Activated CD8-positive, alpha-beta memory T cell treated with anti-CD3 and anti-CD28 coated beads, Interleukin-2, amount 50 U/mL, for 1 hour (primary cell): ENCODE measurements around the gene RTL10.

ENCODE experiments used
- DNase-seq: peaks from one replicate; pipeline ENCODE4 v3.0.0-alpha.2; 2020; ENCODE audit errors: extremely low read depth

Gene RTL10

GRCh38 chr22:19863571-19863970, 8.9 kb upstream of the RTL10 start:
- DNase-seq = no peak

DNA sequence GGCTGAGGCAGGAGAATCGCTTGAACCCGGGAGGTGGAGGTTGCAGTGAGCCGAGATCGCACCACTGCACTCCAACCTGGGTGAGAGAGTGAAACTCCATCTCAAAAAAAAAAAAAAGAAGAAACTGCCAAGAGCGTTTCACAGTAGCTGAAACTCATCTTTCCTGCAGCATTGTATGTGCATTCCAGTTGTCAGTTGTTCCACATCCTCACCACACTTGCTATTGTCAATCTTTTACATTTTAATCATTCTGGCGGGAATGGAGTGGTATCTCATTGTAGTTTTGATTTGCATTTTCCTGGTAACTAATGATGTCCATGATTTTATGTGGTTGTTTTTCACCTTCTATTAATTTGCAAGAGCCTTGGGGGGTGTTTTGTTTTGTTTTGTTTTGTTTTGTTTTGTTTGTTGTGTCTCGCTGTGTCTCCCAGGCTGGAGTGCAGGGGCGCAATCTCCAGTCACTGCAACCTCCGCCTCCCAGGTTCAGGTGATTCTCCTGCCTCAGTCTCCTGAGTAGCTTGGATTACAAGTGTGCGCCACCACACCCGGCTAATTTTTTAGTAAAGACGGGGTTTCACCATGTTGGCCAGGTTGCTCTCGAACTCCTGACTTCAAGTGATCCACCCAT, 8.1 kb upstream of the RTL10 start:
- no peak for DNase-seq

GRCh38 chr22:19859861-19860510, 5.3 kb upstream of the RTL10 start:
- no peak for DNase-seq

DNA sequence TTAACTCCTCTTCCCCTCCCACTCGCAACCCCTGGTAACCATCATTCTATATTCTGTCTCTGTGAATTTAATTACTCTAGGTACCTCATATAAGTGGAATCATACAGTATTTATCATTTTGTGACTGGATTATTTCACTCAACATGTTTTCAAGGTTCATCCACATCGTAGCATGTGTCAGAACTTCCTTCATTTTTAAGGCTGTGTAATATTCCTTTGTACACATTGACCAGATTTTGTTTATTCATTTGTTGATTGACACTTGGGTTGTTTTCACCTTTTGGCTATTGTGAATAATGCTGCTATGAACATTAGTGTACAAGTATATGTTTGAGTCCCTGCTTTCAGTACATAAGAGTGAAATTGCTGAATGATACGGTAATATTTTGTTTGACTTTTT, 2.7 kb upstream of the RTL10 start:
- no peak for DNase-seq

GRCh38 chr22:19855504-19856409, 1.1 kb upstream of the RTL10 start:
- no peak for DNase-seq

DNA sequence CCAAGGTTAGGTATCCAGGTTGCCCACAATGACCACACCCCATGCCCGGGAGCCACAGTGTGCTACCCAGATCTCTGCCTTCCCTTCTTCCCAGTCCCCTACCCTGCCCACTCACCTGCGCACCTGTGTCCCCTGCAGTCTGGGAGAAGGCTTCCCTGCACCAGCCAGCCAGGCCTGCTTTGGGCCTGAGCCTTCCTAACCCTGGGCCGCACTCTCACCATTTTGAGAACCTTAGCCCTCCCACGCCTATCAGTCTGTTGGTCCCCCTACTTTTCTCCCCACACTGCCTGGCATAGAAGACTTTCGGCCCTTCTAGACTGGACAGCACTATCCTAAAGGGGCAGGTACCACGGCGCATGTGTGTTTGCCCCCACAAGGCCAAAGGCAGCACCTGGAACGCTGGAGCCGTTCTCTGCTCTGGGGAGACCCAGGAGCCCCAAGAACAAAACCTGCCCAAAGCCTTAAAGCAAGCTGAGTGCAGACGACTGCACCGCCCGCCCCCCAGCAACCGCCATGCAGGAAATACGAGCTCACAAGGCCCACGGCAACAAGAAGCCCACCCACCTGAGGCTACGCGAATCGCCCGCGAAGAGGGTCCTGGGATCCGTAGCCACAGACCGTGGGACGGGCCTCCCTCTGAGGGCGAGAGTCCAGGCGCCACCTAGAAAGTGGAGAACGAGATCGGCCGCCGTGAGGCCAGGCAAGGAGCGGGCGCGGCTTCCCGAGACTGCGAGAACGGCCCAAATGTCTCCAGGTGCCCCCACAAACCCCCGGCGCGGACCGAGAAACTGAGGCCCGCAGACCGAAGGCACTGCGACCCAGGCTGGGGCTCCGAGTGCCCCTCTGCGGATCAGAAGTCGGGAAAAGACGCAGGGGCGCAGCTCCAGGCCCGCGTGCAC, 546 bp downstream of the RTL10 start:
- DNase-seq = no peak

- no peak for DNase-seq
These were observed 1.4 kb downstream of the RTL10 start for GRCh38 chr22:19853058-19853878.

- DNase-seq = no peak
These were observed 2.4 kb downstream of the RTL10 start for GRCh38 chr22:19852177-19852781.

DNA sequence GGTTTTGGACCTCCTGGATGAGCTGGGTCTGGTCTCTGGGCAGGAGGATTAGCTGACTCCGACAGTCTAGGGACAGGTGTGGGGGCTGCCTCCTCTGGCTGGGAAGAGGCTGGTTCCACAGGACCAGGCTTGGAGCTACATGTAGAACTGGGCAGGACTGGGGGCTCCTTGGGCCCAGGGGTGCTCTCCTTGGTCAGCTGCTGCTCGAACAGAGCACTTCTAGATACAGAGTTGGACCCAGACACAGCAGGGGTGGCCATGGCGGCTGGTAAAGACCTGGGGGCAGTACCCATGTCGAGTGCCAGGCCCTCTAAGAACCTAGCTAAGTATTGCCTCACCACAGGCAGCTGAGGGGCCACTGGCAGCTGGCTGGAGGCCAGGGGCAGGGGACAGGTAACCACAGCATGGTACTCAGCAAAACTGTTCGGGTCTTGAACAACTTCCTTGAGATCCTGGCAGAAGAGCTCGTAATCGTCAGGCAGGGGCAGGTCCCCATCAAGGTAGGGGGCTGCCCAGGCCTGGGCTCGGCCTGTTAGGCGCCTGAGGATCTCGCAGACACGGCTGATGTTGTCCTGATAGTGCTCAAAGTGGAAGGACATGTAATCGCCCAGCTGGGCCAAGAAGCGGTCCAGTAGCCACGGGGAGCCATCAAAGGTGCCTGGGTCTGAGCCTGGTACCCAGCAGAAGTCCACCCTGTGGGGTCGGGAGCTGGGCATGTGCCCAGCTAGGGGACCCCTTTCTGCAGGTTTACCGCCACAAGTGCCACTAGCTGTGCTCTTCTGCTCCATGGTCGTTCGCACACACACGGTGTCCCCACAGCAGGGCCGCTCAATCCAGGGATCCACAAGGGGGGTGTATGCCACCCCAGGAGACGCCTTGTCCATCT, 3.1 kb downstream of the RTL10 start:
- no peak for DNase-seq

GRCh38 chr22:19850763-19851109, 3.9 kb downstream of the RTL10 start:
- DNase-seq = no peak

GRCh38 chr22:19849835-19850762, 4.6 kb downstream of the RTL10 start:
- DNase-seq = no peak

- no peak for DNase-seq
These were observed 6.1 kb downstream of the RTL10 start for GRCh38 chr22:19848298-19849224.

GRCh38 chr22:19847345-19847632, 7.4 kb downstream of the RTL10 start:
- no peak for DNase-seq

- DNase-seq = no peak
These were observed 7.9 kb downstream of the RTL10 start for GRCh38 chr22:19846620-19847344.

DNA sequence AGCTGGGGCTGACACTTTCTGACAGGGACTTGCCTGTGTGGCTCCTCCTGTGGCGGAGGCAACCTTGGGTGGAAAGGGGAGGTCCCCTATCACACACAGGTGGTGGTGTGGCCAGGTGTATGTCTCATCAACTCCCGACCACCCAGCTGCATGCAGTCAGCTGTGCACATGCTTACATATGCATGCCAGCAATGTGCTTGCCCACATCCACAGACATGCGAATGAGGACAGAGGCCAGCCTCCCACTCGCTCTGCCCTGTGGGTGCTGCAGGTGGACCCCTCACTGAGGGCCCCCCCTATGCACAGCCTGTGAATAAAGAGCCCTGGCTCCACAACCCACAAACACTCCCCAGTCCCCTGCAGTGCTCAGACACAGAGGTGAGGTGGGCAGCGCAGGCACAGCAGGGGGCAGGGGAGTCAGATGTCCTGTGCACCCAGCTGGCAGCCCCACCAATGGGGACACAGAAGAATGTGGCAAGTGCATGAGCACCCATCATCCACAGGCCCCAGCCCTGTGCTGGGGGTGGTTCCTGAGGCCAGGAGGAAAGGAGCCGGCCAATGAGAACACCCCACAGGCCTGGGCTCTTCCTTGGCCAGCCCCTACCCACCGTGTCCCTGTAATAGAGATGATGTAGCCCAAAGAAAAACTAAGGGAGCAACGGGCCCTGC, 9.5 kb downstream of the RTL10 start:
- no peak for DNase-seq

- DNase-seq = no peak
These were observed 10.2 kb downstream of the RTL10 start for GRCh38 chr22:19844377-19845053.
